ENCODE data around the gene HUNK. TPM values are rescaled to one million over a fixed set of nuclear protein-coding genes. Genes with fewer than 3 reads are reported as not detected.

Gene HUNK
- total RNA-seq, 1 donor from 2014 or later, result 0.64 TPM

DNA sequence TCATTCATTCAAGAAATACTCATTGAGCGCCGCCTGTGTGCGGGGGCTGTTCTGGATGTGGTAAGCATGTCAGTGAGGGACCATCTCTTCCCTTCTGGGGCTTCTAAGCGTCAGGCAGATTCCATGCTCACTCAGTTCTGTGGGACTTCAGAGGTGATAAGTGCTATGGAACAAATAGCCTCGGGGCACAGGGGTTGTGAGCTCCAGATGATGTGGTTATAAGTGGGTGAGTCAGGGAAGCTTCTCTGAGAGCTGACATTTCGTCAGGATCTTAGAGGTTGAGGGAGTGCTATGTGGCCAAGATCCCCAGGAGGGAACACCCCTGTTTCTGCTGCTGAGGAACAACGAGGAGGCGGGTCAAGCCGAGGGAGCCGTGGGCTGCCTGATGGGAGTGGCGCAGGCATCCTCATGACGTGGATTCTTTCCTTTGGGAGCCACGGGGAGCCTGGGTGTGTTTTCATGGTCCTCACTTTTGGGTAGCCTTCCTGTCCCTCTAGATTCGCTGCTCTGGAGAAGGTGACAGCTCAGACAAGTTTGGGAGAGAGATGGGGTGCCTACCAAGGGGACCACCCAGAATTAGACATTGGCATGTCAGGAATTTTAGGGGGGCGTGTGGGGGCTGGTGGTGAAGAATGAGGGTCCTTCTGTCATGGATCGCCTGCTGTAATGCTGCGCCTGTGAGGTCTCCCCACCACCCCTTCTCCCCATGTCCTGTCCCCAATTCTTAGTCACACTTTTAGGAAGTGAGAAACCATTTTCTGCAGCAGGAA is 38.5 kb downstream of the HUNK start:
- no peaks in the 10 kb centered on the region for H3K27me3 ChIP-seq
- no peak overlapping the region for H3K4me3 ChIP-seq
- H3K36me3 ChIP-seq, result no peaks in the 10 kb centered on the region
- intact Hi-C loops (cut with DNase I), result no loop called here
- DNase-seq (ENCODE audit: low spot score in 2 of 2), result no peak
- H3K27ac ChIP-seq, result no peak overlapping the region
- no peaks in the 10 kb centered on the region for H3K4me1 ChIP-seq
- no peaks in the 10 kb centered on the region for H3K9me3 ChIP-seq
- TF ChIP-seq, protein P1, sequence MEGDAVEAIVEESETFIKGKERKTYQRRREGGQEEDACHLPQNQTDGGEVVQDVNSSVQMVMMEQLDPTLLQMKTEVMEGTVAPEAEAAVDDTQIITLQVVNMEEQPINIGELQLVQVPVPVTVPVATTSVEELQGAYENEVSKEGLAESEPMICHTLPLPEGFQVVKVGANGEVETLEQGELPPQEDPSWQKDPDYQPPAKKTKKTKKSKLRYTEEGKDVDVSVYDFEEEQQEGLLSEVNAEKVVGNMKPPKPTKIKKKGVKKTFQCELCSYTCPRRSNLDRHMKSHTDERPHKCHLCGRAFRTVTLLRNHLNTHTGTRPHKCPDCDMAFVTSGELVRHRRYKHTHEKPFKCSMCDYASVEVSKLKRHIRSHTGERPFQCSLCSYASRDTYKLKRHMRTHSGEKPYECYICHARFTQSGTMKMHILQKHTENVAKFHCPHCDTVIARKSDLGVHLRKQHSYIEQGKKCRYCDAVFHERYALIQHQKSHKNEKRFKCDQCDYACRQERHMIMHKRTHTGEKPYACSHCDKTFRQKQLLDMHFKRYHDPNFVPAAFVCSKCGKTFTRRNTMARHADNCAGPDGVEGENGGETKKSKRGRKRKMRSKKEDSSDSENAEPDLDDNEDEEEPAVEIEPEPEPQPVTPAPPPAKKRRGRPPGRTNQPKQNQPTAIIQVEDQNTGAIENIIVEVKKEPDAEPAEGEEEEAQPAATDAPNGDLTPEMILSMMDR (IDR thresholded peaks at IDR 0.05), result no peak

DNA sequence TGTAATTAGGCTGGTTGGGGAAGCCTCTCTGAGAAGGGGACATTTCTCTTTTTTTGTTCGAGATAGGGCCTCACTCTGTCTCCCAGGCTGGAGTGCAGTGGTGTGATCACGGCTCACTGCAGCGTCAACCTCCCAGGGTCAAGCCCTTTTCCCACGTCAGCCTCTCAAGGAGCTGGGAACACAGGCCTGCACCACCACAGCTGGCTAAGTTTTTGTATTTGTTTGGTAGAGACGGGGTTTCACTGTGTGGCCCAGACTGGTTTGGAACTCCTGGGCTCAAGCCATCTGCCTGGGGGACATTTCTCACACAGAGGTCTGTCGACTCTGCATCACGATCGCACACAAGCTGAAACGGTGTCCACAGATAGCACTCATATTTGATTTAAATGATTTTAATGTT is 39.7 kb downstream of the HUNK start:
- no peaks in the 10 kb centered on the region for H3K27me3 ChIP-seq
- no peaks in the 10 kb centered on the region for H3K9me3 ChIP-seq
- H3K4me1 ChIP-seq, result no peaks in the 10 kb centered on the region
- no peak for DNase-seq (ENCODE audit: low spot score in 2 of 2)
- H3K36me3 ChIP-seq, result no peaks in the 10 kb centered on the region
- intact Hi-C loops (cut with DNase I), result no loop called here
- no peak overlapping the region for H3K4me3 ChIP-seq
- H3K27ac ChIP-seq, result no peak overlapping the region
- TF ChIP-seq, protein P1 (IDR thresholded peaks at IDR 0.05), result no peak

DNA sequence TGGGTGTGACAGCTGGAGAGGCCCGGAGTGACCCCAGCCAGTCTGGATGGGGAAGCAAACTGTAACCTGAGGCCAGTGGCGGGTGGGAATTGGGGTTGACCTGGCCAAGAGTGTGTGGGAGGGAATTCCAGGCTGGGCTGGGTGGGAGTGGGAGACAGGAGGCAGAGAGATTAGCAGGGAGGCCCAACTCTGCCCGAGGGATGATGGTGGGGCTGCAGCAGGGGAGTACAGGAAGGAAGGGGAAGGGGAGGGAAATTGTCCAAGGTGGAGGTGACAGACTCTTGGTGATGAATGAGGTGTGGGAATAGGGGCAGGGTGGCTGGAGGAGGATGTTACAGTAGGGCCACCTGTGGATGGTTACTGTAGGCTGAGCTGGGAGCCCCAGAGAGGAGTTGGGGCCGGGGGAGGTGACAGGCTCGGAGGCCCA is 40.4 kb downstream of the HUNK start:
- TF ChIP-seq, protein P1 (IDR thresholded peaks at IDR 0.05), result no peak
- H3K36me3 ChIP-seq, result no peaks in the 10 kb centered on the region
- intact Hi-C loops (cut with DNase I), result no loop called here
- H3K4me1 ChIP-seq, result no peaks in the 10 kb centered on the region
- DNase-seq (ENCODE audit: low spot score in 2 of 2), result no peak
- H3K27ac ChIP-seq, result no peak overlapping the region
- H3K9me3 ChIP-seq, result no peaks in the 10 kb centered on the region
- H3K27me3 ChIP-seq, result no peaks in the 10 kb centered on the region
- no peak overlapping the region for H3K4me3 ChIP-seq

DNA sequence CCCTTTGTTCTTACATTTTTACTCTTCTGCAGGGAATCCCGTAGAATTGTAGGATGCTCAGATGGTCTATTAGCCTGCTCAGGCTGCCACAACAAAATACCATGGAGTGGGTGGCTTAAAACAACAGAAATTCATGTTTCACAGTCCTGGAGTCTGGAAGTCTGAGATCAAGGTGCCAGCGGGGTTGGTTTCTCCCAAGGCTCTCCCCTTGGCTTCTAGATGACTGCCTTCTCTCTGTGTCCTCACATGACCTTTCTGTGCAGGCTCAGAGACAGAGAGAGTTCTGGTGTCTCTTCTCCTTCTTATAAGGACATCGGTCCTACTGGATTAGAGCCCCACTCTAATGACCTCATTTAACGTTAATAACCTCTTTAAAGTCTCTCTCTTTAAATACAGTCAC is 41.7 kb downstream of the HUNK start:
- no peak for DNase-seq (ENCODE audit: low spot score in 2 of 2)

DNA sequence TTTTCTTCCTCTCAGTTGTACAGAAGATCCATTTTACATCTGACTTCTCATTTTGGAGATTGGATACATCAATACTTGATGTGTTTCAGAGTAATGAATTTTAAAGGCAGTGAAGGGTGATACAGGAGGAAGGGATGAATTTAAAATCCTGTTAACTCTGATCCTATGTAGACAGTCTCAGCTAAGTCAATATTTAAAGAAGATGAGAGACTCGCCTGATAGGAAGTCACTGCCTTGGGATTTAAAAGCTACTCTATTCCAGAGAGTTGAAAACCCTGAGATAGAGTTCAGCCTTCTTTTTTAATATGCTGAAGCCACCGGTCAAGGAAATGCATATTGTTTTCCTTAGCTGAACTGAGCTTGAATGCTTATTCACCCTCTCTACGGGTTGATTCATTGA is 42.7 kb downstream of the HUNK start:
- no peak overlapping the region for H3K4me3 ChIP-seq
- intact Hi-C loops (cut with DNase I), result no loop called here
- no peaks in the 10 kb centered on the region for H3K9me3 ChIP-seq
- H3K27ac ChIP-seq, result no peak overlapping the region
- H3K27me3 ChIP-seq, result no peaks in the 10 kb centered on the region
- TF ChIP-seq, protein P1 (IDR thresholded peaks at IDR 0.05), result no peak
- no peaks in the 10 kb centered on the region for H3K36me3 ChIP-seq
- H3K4me1 ChIP-seq, result no peaks in the 10 kb centered on the region
- no peak for DNase-seq (ENCODE audit: low spot score in 2 of 2)

More for the DNA sequence above, 41.7 kb downstream of the HUNK start:
- Histone ChIP-seq H3K27me3 (no peaks in the 10 kb centered on the region), H3K4me3 (no peak overlapping the region), H3K36me3 (no peaks in the 10 kb centered on the region), H3K9me3 (no peaks in the 10 kb centered on the region), H3K27ac (no peak overlapping the region), H3K4me1 (no peaks in the 10 kb centered on the region)
- intact Hi-C loops (cut with DNase I), result no loop called here
- TF ChIP-seq, protein P1 (IDR thresholded peaks at IDR 0.05), result no peak
